Activated CD4-positive, alpha-beta memory T cell treated with anti-CD3 and anti-CD28 coated beads for 36 hours (primary cell): ENCODE data around the gene WDR43. TPM values are rescaled to one million over a fixed set of nuclear protein-coding genes. Genes with fewer than 3 reads are reported as not detected.

Experiments used
- CTCF ChIA-PET: fragments of 350-600 bp; sonication (Branson Sonifier 250); formaldehyde crosslinking; loops from one replicate; lab custom pipeline; 2021; ENCODE audit warnings: antibody characterized with exemption, inconsistent platforms; lab: Charles Lee
- POLR2A ChIA-PET: fragments of 350-600 bp; sonication (Branson Sonifier 250); formaldehyde crosslinking; loops from one replicate; lab custom pipeline; 2021; ENCODE audit warnings: antibody characterized with exemption; lab: Charles Lee
- DNase-seq: peaks from one replicate; pipeline ENCODE4 v3.0.0-alpha.2; 2020
- H3K27ac Mint-ChIP-seq: one replicate; pipeline ENCODE4 v1.8.0; 2021; ENCODE audit warnings: mixed read lengths
- H3K27me3 Mint-ChIP-seq: one replicate; pipeline ENCODE4 v1.8.0; 2021; ENCODE audit warnings: mixed read lengths
- H3K36me3 Mint-ChIP-seq: one replicate; pipeline ENCODE4 v1.8.0; 2021; ENCODE audit warnings: mixed read lengths
- H3K4me1 Mint-ChIP-seq: one replicate; pipeline ENCODE4 v1.8.0; 2021; ENCODE audit warnings: low read depth, mixed read lengths
- H3K4me3 Mint-ChIP-seq: one replicate; pipeline ENCODE4 v1.8.0; 2021; ENCODE audit warnings: mild to moderate bottlenecking, mixed read lengths
- H3K9me3 Mint-ChIP-seq: one replicate; pipeline ENCODE4 v1.8.0; 2021; ENCODE audit warnings: mixed read lengths
- intact Hi-C: fragments of 100-400 bp; cut with micrococcal nuclease; formaldehyde crosslinking; loops from one replicate; pipeline ENCODE4 v1.15.1; 2023
- total RNA-seq, 2 experiments: library from RNA; stranded (reverse); gene quantifications; one replicate each; pipeline ENCODE4 v1.2.3, GENCODE V29; 2021

WDR43 gene
- total RNA-seq, 2 experiments from 2014 or later = 72.7 to 84.8 TPM

GRCh38 chr2:28909655-28910353 is 15.3 kb downstream of the WDR43 start:
- Mint-ChIP-seq H3K9me3 (no peaks in the 10 kb centered on the region), H3K4me1 (peaks cover 8% of the 10 kb centered on the region), H3K27me3 (no peaks in the 10 kb centered on the region), H3K27ac (no peak overlapping the region), H3K36me3 (peaks cover 62% of the 10 kb centered on the region), H3K4me3 (no peak overlapping the region)
- ChIA-PET POLR2A (interaction anchor here (0.8 kb wide), 1 partner anchor 16 kb away, joined by 3 read pairs; the partner anchor contains the start of gene WDR43), CTCF (interaction anchor here (0.5 to 1.2 kb wide), 4 partner anchors 8 to 408 kb away, joined by 3 to 5 read pairs (median 3); no protein-coding TSS in a partner anchor)
- intact Hi-C loops = no loop called here
- DNase-seq = no peak

DNA sequence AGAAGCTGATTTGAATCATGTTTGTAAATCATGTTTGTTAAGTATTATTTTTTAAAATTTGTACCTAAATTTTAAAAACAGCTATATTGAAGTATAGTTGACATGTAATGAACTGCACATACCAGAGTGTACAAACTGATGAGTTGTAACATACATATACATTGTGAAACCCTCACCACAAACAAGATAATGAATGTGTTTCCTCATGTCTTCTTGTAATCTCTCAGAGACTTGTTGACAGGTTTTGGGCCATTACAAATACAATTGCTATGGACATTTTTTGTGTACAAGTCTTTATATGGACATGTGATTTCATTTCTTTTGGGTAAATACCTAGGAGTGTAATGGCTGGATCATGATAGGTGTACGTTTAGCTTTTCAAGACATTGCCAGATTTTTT is 21.5 kb downstream of the WDR43 start:
- Mint-ChIP-seq H3K36me3 (peaks cover 47% of the 10 kb centered on the region), H3K4me1 (peaks cover 3% of the 10 kb centered on the region), H3K27ac (peak overlapping the region; percentile 36), H3K4me3 (no peak overlapping the region), H3K27me3 (no peaks in the 10 kb centered on the region), H3K9me3 (no peaks in the 10 kb centered on the region)
- no peak for DNase-seq
- intact Hi-C loops = no loop called here
- POLR2A ChIA-PET = no interaction called here
- CTCF ChIA-PET = no interaction called here

- H3K36me3 Mint-ChIP-seq = peaks cover 69% of the 10 kb centered on the region
- H3K27me3 Mint-ChIP-seq = no peaks in the 10 kb centered on the region
- no peak overlapping the region for H3K4me3 Mint-ChIP-seq
- POLR2A ChIA-PET = no interaction called here
- H3K9me3 Mint-ChIP-seq = no peaks in the 10 kb centered on the region
- no peak for DNase-seq
- no peak overlapping the region for H3K27ac Mint-ChIP-seq
- no peaks in the 10 kb centered on the region for H3K4me1 Mint-ChIP-seq
- intact Hi-C loops = no loop called here
- CTCF ChIA-PET = no interaction called here
Observed at GRCh38 chr2:28926847-28927246, 32.4 kb downstream of the WDR43 start.

- ChIA-PET POLR2A (no interaction called here), CTCF (no interaction called here)
- Mint-ChIP-seq H3K4me3 (no peak overlapping the region), H3K36me3 (peaks cover 71% of the 10 kb centered on the region), H3K9me3 (no peaks in the 10 kb centered on the region), H3K4me1 (no peaks in the 10 kb centered on the region), H3K27me3 (no peaks in the 10 kb centered on the region), H3K27ac (no peak overlapping the region)
- no peak for DNase-seq
- intact Hi-C loops = no loop called here
Observed at GRCh38 chr2:28927469-28927868, 33.0 kb downstream of the WDR43 start.

DNA sequence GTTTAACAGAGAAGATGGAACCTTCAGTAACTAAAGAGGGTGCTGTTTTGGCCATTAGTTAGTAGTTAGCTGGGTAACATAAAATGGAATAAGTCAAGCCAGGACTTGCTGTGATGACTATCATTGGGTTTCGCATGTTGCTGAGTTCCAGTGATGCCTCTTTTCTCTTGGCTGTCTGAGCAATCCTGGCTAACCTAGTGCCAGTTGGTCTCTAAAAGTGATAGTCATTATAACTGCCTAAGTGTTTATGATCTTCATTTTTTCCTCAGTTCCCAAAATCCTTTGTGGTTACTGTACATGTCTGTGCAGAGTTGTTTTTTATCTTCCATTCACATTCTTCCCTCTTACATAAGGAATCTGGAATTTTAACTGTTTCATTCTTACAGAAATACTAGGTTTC is 33.4 kb downstream of the WDR43 start:
- intact Hi-C loops = no loop called here
- Mint-ChIP-seq H3K4me3 (no peak overlapping the region), H3K27me3 (no peaks in the 10 kb centered on the region), H3K36me3 (peaks cover 68% of the 10 kb centered on the region), H3K9me3 (no peaks in the 10 kb centered on the region), H3K27ac (no peak overlapping the region), H3K4me1 (no peaks in the 10 kb centered on the region)
- ChIA-PET CTCF (no interaction called here), POLR2A (no interaction called here)
- no peak for DNase-seq

- H3K27me3 Mint-ChIP-seq = no peaks in the 10 kb centered on the region
- CTCF ChIA-PET = no interaction called here
- H3K4me3 Mint-ChIP-seq = no peak overlapping the region
- intact Hi-C loops = no loop called here
- H3K9me3 Mint-ChIP-seq = no peaks in the 10 kb centered on the region
- no peaks in the 10 kb centered on the region for H3K4me1 Mint-ChIP-seq
- no peak overlapping the region for H3K27ac Mint-ChIP-seq
- DNase-seq = no peak
- POLR2A ChIA-PET = no interaction called here
- H3K36me3 Mint-ChIP-seq = peaks cover 56% of the 10 kb centered on the region
Observed at GRCh38 chr2:28929581-28929980, 35.1 kb downstream of the WDR43 start.

DNA sequence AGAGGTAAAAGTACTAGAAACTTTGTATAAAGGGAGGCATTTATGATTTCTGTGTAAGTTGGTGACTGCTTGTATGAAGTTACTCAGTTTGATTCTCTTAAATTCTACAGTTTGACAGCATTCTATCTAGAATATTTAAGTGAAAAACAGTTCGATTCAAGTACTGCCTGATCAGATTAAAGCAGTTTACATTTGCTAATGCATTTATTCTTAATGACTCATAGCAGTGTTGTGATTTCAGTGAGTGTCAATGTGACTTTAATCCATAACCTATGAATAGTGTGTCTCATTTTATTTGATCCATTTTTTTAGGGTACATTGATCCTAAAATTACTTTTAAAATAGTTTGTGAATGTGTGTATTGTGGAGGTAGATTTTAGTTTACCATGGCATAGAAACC is 35.7 kb downstream of the WDR43 start:
- intact Hi-C loops = no loop called here
- ChIA-PET CTCF (no interaction called here), POLR2A (no interaction called here)
- no peaks in the 10 kb centered on the region for H3K4me1 Mint-ChIP-seq
- no peak for DNase-seq
- peaks cover 54% of the 10 kb centered on the region for H3K36me3 Mint-ChIP-seq
- no peak overlapping the region for H3K4me3 Mint-ChIP-seq
- no peak overlapping the region for H3K27ac Mint-ChIP-seq
- no peaks in the 10 kb centered on the region for H3K9me3 Mint-ChIP-seq
- no peaks in the 10 kb centered on the region for H3K27me3 Mint-ChIP-seq

DNA sequence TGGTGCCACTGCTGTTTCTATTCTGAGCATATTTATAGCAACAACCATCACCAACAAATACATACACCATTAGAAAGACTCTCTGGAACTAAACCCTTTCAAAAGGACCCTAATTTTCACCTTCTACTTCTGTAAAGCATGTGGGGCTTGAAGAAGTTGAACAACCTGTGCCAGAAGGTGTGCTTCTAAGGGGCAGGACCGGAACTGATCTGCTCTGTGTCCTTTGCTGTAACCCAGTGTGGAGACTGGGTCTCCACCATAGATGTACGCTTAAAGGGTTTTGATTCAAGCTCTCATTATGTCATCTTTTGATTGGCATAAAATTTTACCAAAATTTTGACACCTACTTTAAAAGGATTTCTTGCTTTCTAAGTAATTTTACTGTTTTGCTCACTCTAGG is 40.3 kb downstream of the WDR43 start:
- Mint-ChIP-seq H3K4me3 (no peak overlapping the region), H3K9me3 (no peaks in the 10 kb centered on the region), H3K36me3 (peaks cover 42% of the 10 kb centered on the region), H3K4me1 (no peaks in the 10 kb centered on the region), H3K27me3 (no peaks in the 10 kb centered on the region), H3K27ac (no peak overlapping the region)
- POLR2A ChIA-PET = no interaction called here
- CTCF ChIA-PET = no interaction called here
- no peak for DNase-seq
- intact Hi-C loops = no loop called here

DNA sequence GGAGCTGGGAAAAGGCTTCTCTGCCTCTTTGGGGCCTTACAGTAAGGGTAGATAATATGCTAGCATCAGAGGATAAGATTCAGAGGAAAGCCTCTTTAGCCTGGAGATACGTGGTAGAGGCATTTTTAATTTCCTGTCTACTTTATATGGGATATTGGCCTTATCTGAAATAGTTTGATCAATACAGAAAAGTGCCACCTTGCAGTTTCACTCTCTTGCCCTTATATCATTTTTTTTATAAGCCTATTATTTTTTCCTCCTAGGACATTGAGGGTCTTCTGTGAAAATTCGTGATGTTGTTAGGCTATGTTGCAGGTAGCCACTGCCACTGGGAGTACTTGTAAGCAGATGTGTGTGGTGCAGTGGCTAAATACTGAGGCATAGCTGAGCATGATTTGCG is 46.5 kb downstream of the WDR43 start:
- intact Hi-C loops = no loop called here
- no peaks in the 10 kb centered on the region for H3K4me1 Mint-ChIP-seq
- no peak overlapping the region for H3K27ac Mint-ChIP-seq
- no peak for DNase-seq
- POLR2A ChIA-PET = no interaction called here
- H3K9me3 Mint-ChIP-seq = no peaks in the 10 kb centered on the region
- H3K27me3 Mint-ChIP-seq = no peaks in the 10 kb centered on the region
- CTCF ChIA-PET = no interaction called here
- H3K4me3 Mint-ChIP-seq = no peak overlapping the region
- H3K36me3 Mint-ChIP-seq = peaks cover 61% of the 10 kb centered on the region

DNA sequence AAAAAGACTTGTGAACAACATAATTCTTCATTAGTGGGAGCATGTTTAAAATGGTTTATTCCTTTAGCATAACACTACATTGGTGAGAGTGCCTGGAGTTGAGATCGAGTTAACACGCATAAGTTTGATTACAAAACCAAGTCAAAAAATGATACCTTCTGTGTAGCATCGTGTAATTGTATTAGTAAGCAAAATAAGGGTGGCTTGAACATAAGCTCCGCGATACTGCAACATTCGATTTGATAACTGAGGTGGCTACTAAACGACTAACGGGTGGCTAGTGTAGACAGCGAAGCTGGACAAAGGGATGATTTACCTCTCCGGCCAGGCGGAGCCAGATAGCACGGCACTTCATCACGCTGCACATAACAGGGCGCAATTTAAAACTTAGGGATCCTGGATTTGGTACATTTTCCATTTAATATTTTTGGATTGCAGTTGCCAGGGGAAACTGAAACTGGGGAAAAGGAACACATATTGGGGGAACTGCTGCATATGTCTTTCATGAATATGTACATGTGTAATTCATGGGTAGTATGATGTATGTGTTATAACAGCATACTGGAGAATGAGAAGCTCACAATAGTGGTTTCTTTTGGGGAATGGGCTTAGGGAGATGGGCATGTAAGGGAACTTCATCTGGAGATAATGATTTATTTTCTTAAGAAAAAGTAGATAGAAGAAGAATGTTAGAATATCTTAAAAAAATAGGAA is 50.2 kb downstream of the WDR43 start:
- no peak for DNase-seq
- Mint-ChIP-seq H3K4me1 (no peaks in the 10 kb centered on the region), H3K36me3 (peaks cover 64% of the 10 kb centered on the region), H3K27ac (no peak overlapping the region), H3K4me3 (no peak overlapping the region), H3K9me3 (no peaks in the 10 kb centered on the region), H3K27me3 (no peaks in the 10 kb centered on the region)
- CTCF ChIA-PET = no interaction called here
- POLR2A ChIA-PET = no interaction called here
- intact Hi-C loops = no loop called here

- Mint-ChIP-seq H3K4me3 (no peak overlapping the region), H3K9me3 (no peaks in the 10 kb centered on the region), H3K27ac (no peak overlapping the region), H3K36me3 (peaks cover 43% of the 10 kb centered on the region), H3K4me1 (no peaks in the 10 kb centered on the region), H3K27me3 (no peaks in the 10 kb centered on the region)
- ChIA-PET CTCF (no interaction called here), POLR2A (interaction anchor here (0.6 kb wide), 1 partner anchor 1217 kb away, joined by 3 read pairs; no protein-coding TSS in a partner anchor)
- intact Hi-C loops = no loop called here
- no peak for DNase-seq
Observed at GRCh38 chr2:28948160-28948559, 53.7 kb downstream of the WDR43 start.

DNA sequence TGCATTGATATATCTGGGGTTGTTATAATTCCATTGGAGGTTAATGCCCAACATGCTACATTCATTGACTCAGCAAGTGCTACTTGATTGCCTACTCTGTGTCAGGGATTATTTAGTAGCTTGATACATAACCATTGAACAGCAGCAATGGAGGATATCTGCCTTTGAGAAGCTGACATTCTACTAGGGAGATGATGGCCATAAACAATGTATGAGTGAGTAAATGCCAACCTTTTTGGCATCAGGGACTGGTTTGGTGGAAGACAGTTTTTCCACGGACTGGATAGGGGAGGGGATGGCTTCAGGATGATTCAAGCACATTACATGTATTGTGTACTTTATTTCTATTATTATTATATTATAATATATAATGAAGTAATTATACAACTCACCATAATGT is 54.7 kb downstream of the WDR43 start:
- Mint-ChIP-seq H3K27me3 (no peaks in the 10 kb centered on the region), H3K36me3 (peaks cover 33% of the 10 kb centered on the region), H3K27ac (no peak overlapping the region), H3K4me1 (no peaks in the 10 kb centered on the region), H3K4me3 (no peak overlapping the region), H3K9me3 (no peaks in the 10 kb centered on the region)
- ChIA-PET CTCF (interaction anchor here (0.8 kb wide), 1 partner anchor 10 kb away, joined by 4 read pairs; no protein-coding TSS in a partner anchor), POLR2A (no interaction called here)
- DNase-seq = no peak
- intact Hi-C loops = no loop called here
